ENCODE measurements around the gene GPC4. TPM values are rescaled to one million over a fixed set of nuclear protein-coding genes. Genes with fewer than 3 reads are reported as not detected.

GPC4 gene
- total RNA-seq, 1 experiment from 2014 or later: 1.2 TPM

- intact Hi-C loops (cut with micrococcal nuclease; ENCODE audit: unreplicated experiment): no loop called here
- Histone ChIP-seq H3K36me3 (ENCODE audit: control insufficient read depth, insufficient read depth, low read length) (no peaks in the 10 kb centered on the region), H3K4me1 (no peaks in the 10 kb centered on the region), H3K27me3 (replicated peaks; ENCODE audit: control insufficient read depth, insufficient read depth, low read length) (no peaks in the 10 kb centered on the region; the same call in 1 of the 2 replicates), H3K9me3 (no peaks in the 10 kb centered on the region), H3K4me3 (ENCODE audit: low read depth, low read length) (no peak overlapping the region)
- TF ChIP-seq CTCF (IDR thresholded peaks at IDR 0.05; ENCODE audit: insufficient read depth in 1 of 2, low read depth in 1 of 2, low read length in 1 of 2, severe bottlenecking in 1 of 2, unreplicated experiment in 1 of 2): no peak
- H3K27ac Mint-ChIP-seq (ENCODE audit: unreplicated experiment): no peak overlapping the region
- no peaks in the 10 kb centered on the region for H3K9me3 Mint-ChIP-seq (ENCODE audit: unreplicated experiment)
- no peaks in the 10 kb centered on the region for H3K4me1 Mint-ChIP-seq (ENCODE audit: low read depth, unreplicated experiment)
- POLR2A ChIA-PET: no interaction called here
- DNase-seq: no peak
- no peak overlapping the region for H3K4me3 Mint-ChIP-seq (ENCODE audit: unreplicated experiment)
- peaks cover 18% of the 10 kb centered on the region for H3K27me3 Mint-ChIP-seq (ENCODE audit: insufficient read depth, unreplicated experiment)
- no peaks in the 10 kb centered on the region for H3K36me3 Mint-ChIP-seq (ENCODE audit: insufficient read depth, unreplicated experiment)
- CTCF ChIA-PET: no interaction called here
- BruUV-seq (replicated peaks): no TSS peak
Measured at GRCh38 chrX:133417364-133417763, 2.1 kb upstream of the GPC4 start.

GRCh38 chrX:133414406-133415275 lies 648 bp downstream of the GPC4 start:
- Mint-ChIP-seq H3K4me3 (ENCODE audit: unreplicated experiment) (peak overlapping the region; percentile 78), H3K27me3 (ENCODE audit: insufficient read depth, unreplicated experiment) (peaks cover 16% of the 10 kb centered on the region), H3K36me3 (ENCODE audit: insufficient read depth, unreplicated experiment) (no peaks in the 10 kb centered on the region), H3K9me3 (ENCODE audit: unreplicated experiment) (no peaks in the 10 kb centered on the region), H3K27ac (ENCODE audit: unreplicated experiment) (no peak overlapping the region), H3K4me1 (ENCODE audit: low read depth, unreplicated experiment) (no peaks in the 10 kb centered on the region)
- DNase-seq: peak in 1 of 2 experiments; percentile 2
- TF ChIP-seq CTCF (IDR thresholded peaks at IDR 0.05; ENCODE audit: insufficient read depth in 1 of 2, low read depth in 1 of 2, low read length in 1 of 2, severe bottlenecking in 1 of 2, unreplicated experiment in 1 of 2): no peak
- CTCF ChIA-PET: no interaction called here
- H3K27me3 ChIP-seq (replicated peaks; ENCODE audit: control insufficient read depth, insufficient read depth, low read length): no peaks in the 10 kb centered on the region; the same call in 1 of the 2 replicates
- H3K36me3 ChIP-seq (ENCODE audit: control insufficient read depth, insufficient read depth, low read length): no peaks in the 10 kb centered on the region
- no TSS peak for BruUV-seq (replicated peaks)
- peak overlapping the region; percentile 37 for H3K4me3 ChIP-seq (ENCODE audit: low read depth, low read length)
- no peaks in the 10 kb centered on the region for H3K4me1 ChIP-seq
- no peaks in the 10 kb centered on the region for H3K9me3 ChIP-seq
- POLR2A ChIA-PET: interaction anchor here (0.6 kb wide), 1 partner anchor 149 kb away, joined by 3 read pairs; no protein-coding TSS in a partner anchor
- intact Hi-C loops (cut with micrococcal nuclease; ENCODE audit: unreplicated experiment): loop anchor here (2.0 kb wide), 1 partner anchor 30 kb away; no protein-coding TSS in a partner anchor

GRCh38 chrX:133413218-133413925 lies 1.9 kb downstream of the GPC4 start:
- H3K9me3 ChIP-seq: no peaks in the 10 kb centered on the region
- BruUV-seq (replicated peaks): no TSS peak
- H3K36me3 ChIP-seq (ENCODE audit: control insufficient read depth, insufficient read depth, low read length): no peaks in the 10 kb centered on the region
- H3K4me3 ChIP-seq (ENCODE audit: low read depth, low read length): no peak overlapping the region
- H3K27ac Mint-ChIP-seq (ENCODE audit: unreplicated experiment): no peak overlapping the region
- peaks cover 14% of the 10 kb centered on the region for H3K27me3 Mint-ChIP-seq (ENCODE audit: insufficient read depth, unreplicated experiment)
- no peaks in the 10 kb centered on the region for H3K4me1 Mint-ChIP-seq (ENCODE audit: low read depth, unreplicated experiment)
- DNase-seq: no peak
- intact Hi-C loops (cut with micrococcal nuclease; ENCODE audit: unreplicated experiment): no loop called here
- H3K27me3 ChIP-seq (replicated peaks; ENCODE audit: control insufficient read depth, insufficient read depth, low read length): no peaks in the 10 kb centered on the region; the same call in 1 of the 2 replicates
- H3K9me3 Mint-ChIP-seq (ENCODE audit: unreplicated experiment): no peaks in the 10 kb centered on the region
- ChIA-PET POLR2A (no interaction called here), CTCF (no interaction called here)
- no peaks in the 10 kb centered on the region for H3K36me3 Mint-ChIP-seq (ENCODE audit: insufficient read depth, unreplicated experiment)
- peak overlapping the region; percentile 78 for H3K4me3 Mint-ChIP-seq (ENCODE audit: unreplicated experiment)
- no peaks in the 10 kb centered on the region for H3K4me1 ChIP-seq
- no peak for TF ChIP-seq CTCF (IDR thresholded peaks at IDR 0.05; ENCODE audit: insufficient read depth in 1 of 2, low read depth in 1 of 2, low read length in 1 of 2, severe bottlenecking in 1 of 2, unreplicated experiment in 1 of 2)
